HEK293T (cell line): ENCODE measurements around the gene MTMR12.

Source experiments
- CTCF ChIA-PET: fragments of 350-600 bp; formaldehyde crosslinking; extraction: SDS; loops from one replicate; lab custom pipeline; 2021; ENCODE audit warnings: antibody characterized with exemption, inconsistent platforms; lab: Yijun Ruan, JAX
- POLR2A ChIA-PET: fragments of 350-600 bp; formaldehyde crosslinking; extraction: SDS; loops from one replicate; lab custom pipeline; 2020; ENCODE audit warnings: antibody characterized with exemption, inconsistent platforms; lab: Yijun Ruan, JAX
- DNase-seq: peaks from one replicate; pipeline ENCODE4 v3.0.0; 2012; ENCODE audit warnings: mixed read lengths; ENCODE audit errors: extremely low spot score
- ARNT ChIP-seq: fragments of 450-650 bp; IDR thresholded peaks from 2 replicates; pipeline ENCODE4 v1.6.1; 2017; ENCODE audit warnings: mild to moderate bottlenecking
- BHLHE40 ChIP-seq: fragments of 450-650 bp; IDR thresholded peaks from 2 replicates; pipeline ENCODE4 v1.6.1; 2016; ENCODE audit warnings: mild to moderate bottlenecking, moderate library complexity, borderline replicate concordance
- CTBP1 ChIP-seq: fragments of 450-650 bp; IDR thresholded peaks from 2 replicates; pipeline ENCODE4 v1.6.1; 2016; ENCODE audit warnings: borderline replicate concordance
- ELF4 ChIP-seq: fragments of 450-650 bp; IDR thresholded peaks from 2 replicates; pipeline ENCODE4 v1.6.1; 2017; ENCODE audit warnings: antibody characterized with exemption
- FOXA1 ChIP-seq: fragments of 450-650 bp; IDR thresholded peaks from 2 replicates; pipeline ENCODE4 v1.6.1; 2016; ENCODE audit warnings: mild to moderate bottlenecking
- FOXK2 ChIP-seq: fragments of 450-650 bp; IDR thresholded peaks from 2 replicates; pipeline ENCODE4 v1.6.1; 2016; ENCODE audit warnings: mild to moderate bottlenecking
- FOXM1 ChIP-seq: fragments of 450-650 bp; IDR thresholded peaks from 2 replicates; pipeline ENCODE4 v1.6.1; 2017; ENCODE audit warnings: mild to moderate bottlenecking, borderline replicate concordance
- HDGF ChIP-seq: fragments of 450-650 bp; IDR thresholded peaks from 2 replicates; pipeline ENCODE4 v1.6.1; 2017; ENCODE audit warnings: antibody characterized with exemption, borderline replicate concordance
- L3MBTL2 ChIP-seq: fragments of 450-650 bp; conservative IDR thresholded peaks from 2 replicates; pipeline ENCODE4 v1.6.1; 2016; ENCODE audit warnings: mild to moderate bottlenecking
- LEF1 ChIP-seq: fragments of 450-650 bp; IDR thresholded peaks from 2 replicates; pipeline ENCODE4 v1.6.1; 2017; ENCODE audit warnings: mild to moderate bottlenecking, borderline replicate concordance
- NFRKB ChIP-seq: fragments of 450-650 bp; IDR thresholded peaks from 2 replicates; pipeline ENCODE4 v1.6.1; 2016; ENCODE audit warnings: mild to moderate bottlenecking, moderate library complexity
- SP1 ChIP-seq: fragments of 450-650 bp; IDR thresholded peaks from 2 replicates; pipeline ENCODE4 v1.6.1; 2017
- SUZ12 ChIP-seq: fragments of 450-650 bp; IDR thresholded peaks from 2 replicates; pipeline ENCODE4 v1.6.1; 2016; ENCODE audit warnings: mild to moderate bottlenecking
- TARDBP ChIP-seq: fragments of 450-650 bp; IDR thresholded peaks from 2 replicates; pipeline ENCODE4 v1.6.1; 2016
- ZNF384 ChIP-seq: fragments of 450-650 bp; IDR thresholded peaks from 2 replicates; pipeline ENCODE4 v1.6.1; 2016
- TF ChIP-seq, protein P1 (sequence below): fragments of 450-650 bp; IDR thresholded peaks from 2 replicates; pipeline ENCODE4 v1.6.1; 2016

MTMR12 gene

GRCh38 chr5:32263684-32264083, 49.1 kb downstream of the MTMR12 start:
- no peak for DNase-seq
- ChIA-PET CTCF (no interaction called here), POLR2A (no interaction called here)
- no peak for TF ChIP-seq SUZ12
- TF ChIP-seq L3MBTL2 = no peak
- no peak for TF ChIP-seq NFRKB

DNA sequence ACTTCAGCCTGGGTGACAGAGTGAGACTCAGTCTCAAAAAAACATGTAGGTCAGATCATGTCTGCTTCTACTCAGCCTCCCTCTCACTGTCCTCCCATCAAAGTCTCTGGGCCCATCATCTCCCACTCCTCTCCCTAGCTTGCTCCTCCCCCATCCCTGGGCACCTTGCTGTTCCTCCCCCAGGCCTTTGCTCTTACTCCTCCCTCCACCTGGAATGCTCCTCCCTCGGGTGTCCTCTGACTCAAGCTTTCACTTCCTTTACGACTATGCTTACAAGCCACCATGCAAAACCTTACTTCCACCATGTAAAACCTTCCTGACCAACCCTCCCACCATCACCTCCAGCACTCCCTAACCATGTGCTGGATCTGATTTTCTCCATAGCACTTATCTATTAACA, 51.5 kb downstream of the MTMR12 start:
- CTCF ChIA-PET = no interaction called here
- TF ChIP-seq FOXK2 (no peak), TARDBP (no peak), FOXA1 (no peak), ARNT (no peak), ELF4 (no peak), SP1 (no peak), LEF1 (no peak), BHLHE40 (no peak), SUZ12 (no peak)
- POLR2A ChIA-PET = no interaction called here

GRCh38 chr5:32259033-32259432, 53.7 kb downstream of the MTMR12 start:
- CTCF ChIA-PET = interaction anchor here (1.0 to 1.4 kb wide), 2 partner anchors 15 to 70 kb away, joined by 3 to 4 read pairs; no protein-coding TSS in a partner anchor
- POLR2A ChIA-PET = no interaction called here

More for the DNA sequence above, 51.5 kb downstream of the MTMR12 start:
- DNase-seq = no peak

GRCh38 chr5:32258424-32258823, 54.3 kb downstream of the MTMR12 start:
- no peak for DNase-seq
- CTCF ChIA-PET = interaction anchor here (1.0 to 1.4 kb wide), 2 partner anchors 16 to 71 kb away, joined by 3 to 4 read pairs; no protein-coding TSS in a partner anchor
- POLR2A ChIA-PET = no interaction called here
- no peak for TF ChIP-seq CTBP1
- TF ChIP-seq, protein P1, sequence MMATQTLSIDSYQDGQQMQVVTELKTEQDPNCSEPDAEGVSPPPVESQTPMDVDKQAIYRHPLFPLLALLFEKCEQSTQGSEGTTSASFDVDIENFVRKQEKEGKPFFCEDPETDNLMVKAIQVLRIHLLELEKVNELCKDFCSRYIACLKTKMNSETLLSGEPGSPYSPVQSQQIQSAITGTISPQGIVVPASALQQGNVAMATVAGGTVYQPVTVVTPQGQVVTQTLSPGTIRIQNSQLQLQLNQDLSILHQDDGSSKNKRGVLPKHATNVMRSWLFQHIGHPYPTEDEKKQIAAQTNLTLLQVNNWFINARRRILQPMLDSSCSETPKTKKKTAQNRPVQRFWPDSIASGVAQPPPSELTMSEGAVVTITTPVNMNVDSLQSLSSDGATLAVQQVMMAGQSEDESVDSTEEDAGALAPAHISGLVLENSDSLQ = no peak
- no peak for TF ChIP-seq ELF4
- TF ChIP-seq LEF1 = no peak
- no peak for TF ChIP-seq FOXK2
- TF ChIP-seq ARNT = no peak
- TF ChIP-seq NFRKB = no peak
- TF ChIP-seq SUZ12 = no peak
- no peak for TF ChIP-seq HDGF
- no peak for TF ChIP-seq ZNF384
- no peak for TF ChIP-seq L3MBTL2
- TF ChIP-seq FOXA1 = no peak
- TF ChIP-seq FOXM1 = no peak
- no peak for TF ChIP-seq BHLHE40

More at GRCh38 chr5:32259033-32259432, 53.7 kb downstream of the MTMR12 start:
- no peak for TF ChIP-seq ZNF384
- no peak for TF ChIP-seq L3MBTL2
- TF ChIP-seq LEF1 = no peak
- no peak for DNase-seq

GRCh38 chr5:32255540-32255900, 57.2 kb downstream of the MTMR12 start:
- ChIA-PET POLR2A (no interaction called here), CTCF (no interaction called here)

GRCh38 chr5:32254881-32255539, 57.7 kb downstream of the MTMR12 start:
- POLR2A ChIA-PET = no interaction called here
- DNase-seq = no peak
- TF ChIP-seq, protein P1 = no peak
- TF ChIP-seq SP1 (no peak), TARDBP (no peak), ARNT (no peak), BHLHE40 (no peak), HDGF (no peak), FOXM1 (no peak), ZNF384 (no peak), SUZ12 (no peak), NFRKB (no peak), CTBP1 (no peak), ELF4 (no peak)
- CTCF ChIA-PET = interaction anchor here (0.6 kb wide), 1 partner anchor 54 kb away, joined by 3 read pairs; no protein-coding TSS in a partner anchor

More at GRCh38 chr5:32255540-32255900, 57.2 kb downstream of the MTMR12 start:
- TF ChIP-seq TARDBP (no peak), L3MBTL2 (no peak), FOXM1 (no peak), BHLHE40 (no peak), ZNF384 (no peak), SP1 (no peak), SUZ12 (no peak), ELF4 (no peak), ARNT (no peak), FOXA1 (no peak), HDGF (no peak)
- TF ChIP-seq, protein P1 = no peak
- DNase-seq = no peak
